Nasal cavity respiratory epithelium epithelial cell of viscerocranial mucosa (primary cell): ENCODE results near the gene TNFSF13. TPM values are rescaled to one million over a fixed set of nuclear protein-coding genes. Genes with fewer than 3 reads are reported as not detected.

Source experiments
- total RNA-seq: library from RNA; depleted of rRNA; stranded (reverse); fragments of >200 nt; gene quantifications from 2 replicates; pipeline ENCODE4 v1.2.3, GENCODE V29; 2014

TNFSF13 gene
- total RNA-seq, result 2.6 and 3.8 TPM in 2 replicates

GRCh38 chr17:7558544-7559319, at the start of gene TNFSF13:
TSS of gene TNFSF13 (plus strand) at chr17:7558750. CDS start at chr17:7559040, 290 bp downstream.

GRCh38 chr17:7548585-7549400, 9.8 kb upstream of the TNFSF13 start, which contains the start of gene TNFSF12:
TSS of gene TNFSF12 (plus strand) at chr17:7549058. CDS start at chr17:7549154, 96 bp downstream.

GRCh38 chr17:7561589-7562207, 3.1 kb downstream of the TNFSF13 start, which contains the start of gene SENP3:
TSS of gene SENP3 (plus strand) at chr17:7561919. CDS start at chr17:7563077, 1,158 bp downstream.

GRCh38 chr17:7579001-7579833, 20.7 kb downstream of the TNFSF13 start, which contains the start of gene CD68:
TSS of gene CD68 (plus strand) at chr17:7579638. CDS start at chr17:7579678, 40 bp downstream.

GRCh38 chr17:7583253-7584109, 24.9 kb downstream of the TNFSF13 start, which contains the start of gene MPDU1:
TSS of gene MPDU1 (plus strand) at chr17:7583852. CDS start at chr17:7583863, 11 bp downstream.

GRCh38 chr17:7589891-7590691, 31.5 kb downstream of the TNFSF13 start, which contains the start of gene SOX15:
TSS of gene SOX15 (minus strand) at chr17:7590094. CDS start at chr17:7589676, 418 bp downstream.

Other genes with a start within 250 kb of the TNFSF13 start
- 29.4 and 30.4 TPM in 2 replicates for gene GPS2, start 243.4 kb upstream of the TNFSF13 start, total RNA-seq
- gene NEURL4, start 229.4 kb upstream of the TNFSF13 start, total RNA-seq, result 15.7 and 22.5 TPM in 2 replicates
- 0.34 and 0.71 TPM in 2 replicates for gene ACAP1, start 222.2 kb upstream of the TNFSF13 start, total RNA-seq
- gene KCTD11, start 206.6 kb upstream of the TNFSF13 start, total RNA-seq, result 7.2 and 21.0 TPM in 2 replicates
- not detected in 2 replicates for gene TMEM95, start 203.6 kb upstream of the TNFSF13 start, total RNA-seq
- 5.8 and 10.6 TPM in 2 replicates for gene TNK1, start 177.7 kb upstream of the TNFSF13 start, total RNA-seq
- gene PLSCR3, start 164.2 kb upstream of the TNFSF13 start, total RNA-seq, result 12.6 and 28.2 TPM in 2 replicates
- gene TMEM256, start 154.7 kb upstream of the TNFSF13 start, total RNA-seq, result 26.6 and 88.9 TPM in 2 replicates
- 1.4 and 6.1 TPM in 2 replicates for gene NLGN2, start 150.9 kb upstream of the TNFSF13 start, total RNA-seq
- gene SPEM1, start 138.4 kb upstream of the TNFSF13 start, total RNA-seq, result not detected in 2 replicates
- not detected in 2 replicates for gene SPEM2, start 133.1 kb upstream of the TNFSF13 start, total RNA-seq
- not detected in 2 replicates for gene SPEM3, start 129.9 kb upstream of the TNFSF13 start, total RNA-seq
- gene TMEM102, start 123.3 kb upstream of the TNFSF13 start, total RNA-seq, result 10.3 and 10.7 TPM in 2 replicates
- 19.1 and 44.3 TPM in 2 replicates for gene FGF11, start 119.2 kb upstream of the TNFSF13 start, total RNA-seq
- gene CHRNB1, start 113.7 kb upstream of the TNFSF13 start, total RNA-seq, result 7.6 and 14.7 TPM in 2 replicates
- gene ZBTB4, start 79.1 kb upstream of the TNFSF13 start, total RNA-seq, result 17.4 and 37.4 TPM in 2 replicates
- not detected in 2 replicates for gene SLC35G6, start 77.3 kb upstream of the TNFSF13 start, total RNA-seq
- gene POLR2A, start 74.4 kb upstream of the TNFSF13 start, total RNA-seq, result 75.9 and 140 TPM in 2 replicates
- gene TNFSF12, start 9.7 kb upstream of the TNFSF13 start, total RNA-seq, result 0.34 and 2.5 TPM in 2 replicates
- gene SENP3, start 3.2 kb downstream of the TNFSF13 start, total RNA-seq, result 76.8 and 126 TPM in 2 replicates
- gene CD68, start 20.9 kb downstream of the TNFSF13 start, total RNA-seq, result 8.3 and 13.7 TPM in 2 replicates
- gene MPDU1, start 25.1 kb downstream of the TNFSF13 start, total RNA-seq, result 31.0 and 32.5 TPM in 2 replicates
- gene SOX15, start 31.3 kb downstream of the TNFSF13 start, total RNA-seq, result 38.7 and 54.0 TPM in 2 replicates
- gene FXR2, start 56.1 kb downstream of the TNFSF13 start, total RNA-seq, result 39.1 and 51.3 TPM in 2 replicates
- gene SAT2, start 69.1 kb downstream of the TNFSF13 start, total RNA-seq, result 22.5 and 23.2 TPM in 2 replicates
- gene SHBG, start 71.4 kb downstream of the TNFSF13 start, total RNA-seq, result under 0.01 and 0.21 TPM in 2 replicates
- not detected in 2 replicates for gene ATP1B2, start 92.2 kb downstream of the TNFSF13 start, total RNA-seq
- 26.7 and 40.1 TPM in 2 replicates for gene TP53, start 128.7 kb downstream of the TNFSF13 start, total RNA-seq
- 2.7 and 3.3 TPM in 2 replicates for gene WRAP53, start 129.7 kb downstream of the TNFSF13 start, total RNA-seq
- under 0.01 and 0.14 TPM in 2 replicates for gene EFNB3, start 146.5 kb downstream of the TNFSF13 start, total RNA-seq
- gene DNAH2, start 159.0 kb downstream of the TNFSF13 start, total RNA-seq, result under 0.01 and 0.21 TPM in 2 replicates